Astrocyte of the spinal cord (primary cell): ENCODE data around the gene CST1.
"Not testable (repeated sequence)": the region's sequence is repeated elsewhere in the genome, so short reads cannot be mapped to it uniquely, and the experiment has no call there.

Source experiments
- DNase-seq: peaks from one replicate; pipeline ENCODE4 v3.0.0; 2011; ENCODE audit warnings: low read depth, low spot score
- H3K4me3 ChIP-seq: 2 replicates; pipeline ENCODE4 v1.5.1; 2011; ENCODE audit warnings: low read depth, mild to moderate bottlenecking, low read length, moderate library complexity
- CTCF ChIP-seq: IDR thresholded peaks from 2 replicates; pipeline ENCODE4 v1.5.1; 2012; ENCODE audit warnings: low read depth, mild to moderate bottlenecking, low read length, inconsistent platforms
- in situ Hi-C: cut with HindIII; loops from 2 replicates; pipeline ENCODE4 v1.10.0; 2017; ENCODE audit warnings: low sequenced_read_pairs

The CST1 gene

GRCh38 chr20:23750786-23751185 is at the start of gene CST1:
CST1 (minus strand) TSS chr20:23750935; CDS start chr20:23750866, 69 bp downstream.
- DNase-seq, H3K4me3 ChIP-seq, in situ Hi-C loops: not testable (repeated sequence)

- in situ Hi-C loops, H3K4me3 ChIP-seq, DNase-seq: not testable (repeated sequence)
- TF ChIP-seq CTCF = peak; percentile 52
Observed at GRCh38 chr20:23799216-23799847, 48.6 kb upstream of the CST1 start.

- DNase-seq = no peak
- no peak overlapping the region for H3K4me3 ChIP-seq
- in situ Hi-C loops = no loop called here
- no peak for TF ChIP-seq CTCF
Observed at GRCh38 chr20:23795526-23795925, 44.8 kb upstream of the CST1 start.

DNA sequence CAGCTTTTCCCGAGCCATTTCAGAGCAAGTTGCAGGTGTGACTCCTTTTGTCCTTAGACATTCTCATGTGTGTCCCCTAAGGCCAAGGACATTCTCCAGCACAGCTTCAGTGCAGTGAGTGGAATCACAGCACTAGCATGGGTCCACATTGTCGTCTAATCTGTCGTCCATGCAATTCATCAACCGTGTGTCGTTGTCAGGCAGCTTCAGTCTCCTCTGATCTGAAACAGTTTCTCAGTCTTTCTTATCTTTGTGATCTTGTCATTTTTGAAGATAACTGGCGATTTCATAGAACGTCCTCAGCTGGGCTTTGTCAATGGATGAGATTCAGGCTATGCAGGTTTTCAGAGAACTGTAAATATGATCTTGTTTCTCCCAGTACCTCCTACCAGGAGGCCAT is 44.1 kb upstream of the CST1 start:
- TF ChIP-seq CTCF = no peak
- no peak overlapping the region for H3K4me3 ChIP-seq
- in situ Hi-C loops = no loop called here
- DNase-seq = no peak

- TF ChIP-seq CTCF = no peak
- DNase-seq = no peak
- in situ Hi-C loops = no loop called here
- no peak overlapping the region for H3K4me3 ChIP-seq
Observed at GRCh38 chr20:23794065-23794464, 43.3 kb upstream of the CST1 start.

DNA sequence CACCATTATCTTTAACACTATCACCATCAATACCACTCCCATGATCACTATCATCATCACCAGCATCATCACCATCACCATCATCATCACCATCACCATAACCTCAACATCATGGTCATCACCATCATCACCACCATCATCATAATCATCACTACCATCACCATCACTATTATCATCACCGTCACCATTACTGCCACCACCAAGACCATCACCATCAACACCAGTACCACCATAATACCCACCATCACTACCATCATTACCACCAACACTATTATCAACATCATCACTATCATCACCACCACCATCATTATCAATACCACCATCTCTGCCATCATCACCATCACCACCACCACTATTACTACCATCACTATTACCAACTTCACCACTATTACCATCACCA is 32.7 kb upstream of the CST1 start:
- in situ Hi-C loops = no loop called here
- no peak overlapping the region for H3K4me3 ChIP-seq
- TF ChIP-seq CTCF = no peak
- no peak for DNase-seq

DNA sequence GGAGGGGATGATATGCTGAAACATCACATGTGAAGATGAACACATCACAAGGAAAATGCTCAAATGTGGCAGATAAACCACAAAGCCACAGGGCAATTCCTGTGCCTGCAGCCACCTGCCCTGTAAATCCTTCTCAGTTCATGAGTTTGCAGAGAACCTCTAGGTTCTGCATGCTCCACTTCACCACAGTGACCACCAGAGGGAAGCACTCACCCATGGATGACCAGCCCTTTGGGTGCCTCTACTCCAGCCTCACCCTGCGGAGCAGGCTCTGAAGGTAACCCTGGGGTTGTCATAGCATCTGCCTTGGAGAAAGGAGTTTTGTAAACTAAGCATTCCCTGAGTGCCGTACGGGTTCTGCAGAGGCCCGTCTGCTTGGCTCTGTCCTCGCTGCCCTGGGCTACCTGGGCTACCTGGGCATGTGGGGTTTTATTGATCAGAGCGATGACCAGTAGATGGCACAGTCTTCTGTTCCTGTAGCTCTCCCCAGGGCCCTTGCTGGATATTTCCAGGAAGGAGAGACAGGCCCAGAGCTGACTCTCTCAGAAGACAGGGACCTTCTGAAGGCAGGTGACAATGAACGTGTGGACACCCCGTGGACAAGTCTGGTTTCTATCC is 31.7 kb upstream of the CST1 start:
- in situ Hi-C loops = no loop called here
- TF ChIP-seq CTCF = peak; percentile 58
- no peak for DNase-seq
- H3K4me3 ChIP-seq = no peak overlapping the region

DNA sequence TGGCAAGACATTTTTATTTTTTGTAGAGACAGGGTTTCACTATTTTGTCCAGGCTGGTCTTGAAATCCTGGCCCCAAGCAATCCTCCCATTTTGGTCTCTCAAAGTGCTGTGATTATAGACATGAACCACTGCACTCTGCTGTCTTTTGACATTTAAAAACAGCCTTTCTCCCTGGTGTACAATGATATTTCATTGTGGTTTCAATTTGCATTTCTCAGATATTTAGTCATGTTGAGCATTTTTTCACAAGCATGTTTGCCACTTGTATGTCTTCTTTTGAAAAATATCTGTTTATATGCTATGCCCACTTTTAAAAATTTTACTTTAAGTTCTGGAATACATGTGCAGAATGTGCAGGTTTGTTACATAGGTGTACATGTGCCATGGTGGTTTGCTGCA is 27.9 kb upstream of the CST1 start:
- in situ Hi-C loops, DNase-seq, H3K4me3 ChIP-seq: not testable (repeated sequence)

GRCh38 chr20:23777380-23777779 is 26.6 kb upstream of the CST1 start:
- DNase-seq, in situ Hi-C loops, H3K4me3 ChIP-seq: not testable (repeated sequence)
